ES-I3 (cell line): ENCODE data around the gene BFAR.
"Not testable (repeated sequence)": the region's sequence is repeated elsewhere in the genome, so short reads cannot be mapped to it uniquely, and the experiment has no call there.

Experiments
- H3K36me3 ChIP-seq: 2 replicates; pipeline ENCODE4 v1.6.1; 2013; ENCODE audit warnings: mild to moderate bottlenecking, low read length, control low read depth, moderate library complexity; ENCODE audit not compliant: insufficient read depth
- H3K4me1 ChIP-seq: 2 replicates; pipeline ENCODE4 v1.6.1; 2013; ENCODE audit warnings: mild to moderate bottlenecking, control low read depth, low read length; ENCODE audit not compliant: insufficient read depth
- H3K9ac ChIP-seq: 2 replicates; pipeline ENCODE4 v1.6.1; 2013; ENCODE audit warnings: low read depth, mild to moderate bottlenecking, low read length, moderate library complexity
- H3K9me3 ChIP-seq: 2 replicates; pipeline ENCODE4 v1.6.1; 2013; ENCODE audit warnings: mild to moderate bottlenecking, low read length, moderate library complexity; ENCODE audit not compliant: control insufficient read depth, insufficient read depth

Gene BFAR

DNA sequence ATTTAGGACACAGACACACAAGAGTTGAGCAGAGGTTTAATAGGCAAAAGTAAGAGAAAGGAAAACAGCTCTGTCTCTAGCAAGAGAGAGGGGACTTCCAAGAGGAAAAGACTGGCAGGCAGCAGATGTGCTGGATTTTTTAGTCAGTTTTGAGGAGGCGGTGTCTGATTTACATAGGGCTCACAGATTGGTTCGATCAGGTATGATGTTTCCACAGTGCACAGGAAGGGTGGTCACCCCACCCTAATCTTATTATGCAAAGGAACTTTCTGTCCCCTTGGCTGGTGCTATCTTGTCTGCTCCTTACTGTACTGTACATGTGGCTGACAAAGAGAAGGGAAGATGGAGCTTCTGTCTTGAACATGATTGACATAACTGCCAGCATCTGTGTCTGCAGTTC lies 25.3 kb downstream of the BFAR start:
- Histone ChIP-seq H3K36me3 (peaks cover 24% of the 10 kb centered on the region), H3K9ac (no peak overlapping the region), H3K4me1 (no peaks in the 10 kb centered on the region), H3K9me3 (no peaks in the 10 kb centered on the region)

DNA sequence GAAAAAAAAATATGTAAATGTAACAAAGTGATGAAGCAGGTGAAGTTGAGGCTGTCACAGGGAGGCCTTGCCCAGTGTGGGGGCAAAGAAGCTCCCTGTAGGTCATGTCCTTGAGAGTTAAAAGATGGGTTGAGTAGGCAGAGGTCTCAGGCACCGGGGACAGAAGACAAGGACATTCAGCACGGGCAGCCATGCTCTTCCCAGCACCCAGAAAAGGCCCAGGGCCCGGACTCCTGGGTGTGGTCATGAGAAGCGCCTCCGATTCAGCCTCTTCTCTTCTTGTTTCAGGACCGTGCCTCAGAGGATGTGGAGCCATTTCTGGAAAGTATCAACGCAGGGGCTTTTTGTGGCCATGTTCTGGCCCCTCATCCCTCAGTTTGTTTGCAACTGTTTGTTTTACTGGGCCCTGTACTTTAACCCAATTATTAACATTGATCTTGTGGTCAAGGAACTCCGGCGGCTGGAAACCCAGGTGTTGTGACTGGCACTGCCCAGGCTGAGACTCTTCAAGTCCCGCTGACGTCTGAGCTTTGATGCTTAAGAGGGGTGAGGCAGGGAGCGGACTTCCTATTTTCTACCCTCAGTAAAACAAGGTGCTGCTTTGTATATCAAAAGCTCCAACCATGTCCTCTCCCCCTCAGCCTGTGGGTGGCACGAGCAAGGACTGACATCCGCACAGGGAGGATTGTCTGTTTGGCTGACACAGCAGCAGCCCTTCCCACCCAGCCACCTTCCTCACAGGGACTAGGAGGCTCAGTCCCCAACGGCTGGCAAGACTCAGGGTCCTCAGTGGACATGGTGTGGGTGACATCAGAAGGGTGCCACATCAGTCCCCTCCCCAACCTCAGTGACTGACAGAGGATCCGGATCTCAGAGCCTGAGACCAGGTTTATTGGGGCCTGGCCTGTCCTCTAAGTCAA lies 34.9 kb downstream of the BFAR start:
- Histone ChIP-seq H3K9ac (no peak overlapping the region), H3K36me3 (peaks cover 21% of the 10 kb centered on the region), H3K4me1 (no peaks in the 10 kb centered on the region), H3K9me3 (no peaks in the 10 kb centered on the region)

DNA sequence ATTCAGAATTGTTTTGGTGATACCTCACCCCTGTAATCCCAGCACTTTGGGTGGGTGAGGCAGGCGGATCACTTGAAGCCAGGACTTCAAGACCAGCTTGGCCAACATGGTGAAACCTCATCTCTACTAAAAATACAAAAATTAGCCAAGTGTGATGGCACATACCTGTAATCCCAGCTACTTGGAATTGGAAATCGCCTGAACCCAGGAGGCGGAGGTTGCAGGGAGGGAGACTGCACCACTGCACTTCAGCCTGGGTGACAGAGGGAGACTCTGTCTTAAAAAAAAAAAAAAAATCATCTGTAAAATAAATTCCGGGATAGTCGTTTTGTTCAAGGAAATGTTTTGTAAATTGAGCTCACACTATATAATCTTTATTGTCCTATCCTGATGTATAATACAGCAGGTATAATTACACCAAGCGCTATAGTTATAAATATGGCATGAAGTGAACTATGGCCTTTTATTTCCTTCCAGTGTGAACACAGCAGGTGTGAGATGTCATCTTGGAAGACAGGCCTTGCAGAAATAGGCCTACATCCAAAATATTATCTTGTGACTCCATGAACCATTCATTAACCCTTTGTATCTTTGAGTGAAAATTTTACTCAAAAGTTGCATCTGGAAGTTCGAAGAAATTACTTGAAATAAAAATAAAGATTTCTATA lies 35.9 kb downstream of the BFAR start:
- H3K4me1 ChIP-seq = no peaks in the 10 kb centered on the region
- H3K9ac ChIP-seq = no peak overlapping the region
- H3K9me3 ChIP-seq = no peaks in the 10 kb centered on the region
- H3K36me3 ChIP-seq = peaks cover 19% of the 10 kb centered on the region

DNA sequence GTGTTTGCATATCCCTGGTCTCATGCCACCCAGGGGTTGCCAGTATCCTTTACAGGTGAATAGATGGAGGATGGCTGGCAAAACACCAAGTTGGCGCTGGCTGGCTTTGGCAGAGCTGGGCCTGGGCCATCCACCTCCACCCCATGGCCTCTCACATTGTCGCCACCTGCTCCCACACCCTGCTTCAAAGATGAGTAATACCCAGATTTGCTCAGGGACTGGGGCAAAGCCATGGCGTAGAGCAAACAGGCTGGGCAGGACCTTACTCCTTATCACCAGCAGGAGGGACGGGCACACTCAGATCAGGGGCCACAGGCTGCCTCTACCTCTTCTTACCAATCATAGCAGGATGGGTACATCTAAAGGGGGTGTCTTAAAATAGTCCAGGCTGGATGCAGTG lies 37.0 kb downstream of the BFAR start:
- Histone ChIP-seq H3K9ac (no peak overlapping the region), H3K36me3 (peaks cover 15% of the 10 kb centered on the region), H3K9me3 (no peaks in the 10 kb centered on the region), H3K4me1 (no peaks in the 10 kb centered on the region)

DNA sequence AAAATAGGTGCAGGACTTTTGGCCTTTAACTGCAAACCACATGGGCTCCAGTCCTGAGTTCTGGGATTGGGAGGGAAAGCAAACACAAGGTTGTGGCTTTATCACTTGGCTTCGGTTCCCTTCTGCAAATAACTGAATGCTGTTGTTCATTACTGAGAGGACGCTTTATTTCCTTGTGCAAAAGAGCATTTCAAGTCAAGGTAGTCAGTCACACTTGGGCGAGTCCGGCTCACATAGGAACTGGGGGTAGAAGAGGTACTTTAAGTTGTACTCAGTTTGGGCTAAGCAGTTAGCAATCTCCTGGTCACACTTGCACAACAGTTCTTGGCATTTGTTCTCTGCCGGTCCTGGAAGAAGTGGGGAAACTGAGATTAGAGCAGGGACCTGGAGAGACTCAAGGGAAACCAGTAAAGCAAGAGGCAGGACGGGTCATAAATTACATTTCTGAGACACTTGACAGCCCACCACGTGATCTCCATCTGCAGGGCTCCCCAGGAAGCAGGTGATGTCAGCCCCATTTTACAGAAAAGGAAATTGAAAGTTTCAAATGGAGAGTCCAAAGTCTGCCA lies 39.7 kb downstream of the BFAR start:
- Histone ChIP-seq H3K9ac (no peak overlapping the region), H3K9me3 (no peaks in the 10 kb centered on the region), H3K36me3 (peaks cover 4% of the 10 kb centered on the region; the same call in 1 of the 2 replicates), H3K4me1 (no peaks in the 10 kb centered on the region)

DNA sequence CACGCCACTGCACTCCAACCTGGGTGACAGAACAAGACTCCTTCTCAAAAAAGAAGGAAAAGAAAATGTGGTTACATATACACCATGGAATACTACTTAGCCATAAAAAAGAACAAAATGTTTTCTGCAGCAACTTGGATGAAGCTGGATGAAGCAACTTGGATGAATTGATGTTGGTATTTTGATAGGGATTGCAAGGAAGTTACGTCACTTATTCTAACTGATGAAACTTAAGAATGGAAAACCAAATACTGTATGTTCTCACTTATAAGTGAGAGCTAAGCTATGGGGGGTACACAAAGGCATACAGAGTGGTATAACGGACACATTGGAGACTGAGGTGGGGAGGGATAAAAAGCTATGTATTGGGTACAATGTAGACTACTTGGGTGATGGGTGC lies 43.9 kb downstream of the BFAR start:
- Histone ChIP-seq H3K36me3 (no peaks in the 10 kb centered on the region), H3K9ac (no peak overlapping the region), H3K4me1 (no peaks in the 10 kb centered on the region), H3K9me3 (no peaks in the 10 kb centered on the region)

DNA sequence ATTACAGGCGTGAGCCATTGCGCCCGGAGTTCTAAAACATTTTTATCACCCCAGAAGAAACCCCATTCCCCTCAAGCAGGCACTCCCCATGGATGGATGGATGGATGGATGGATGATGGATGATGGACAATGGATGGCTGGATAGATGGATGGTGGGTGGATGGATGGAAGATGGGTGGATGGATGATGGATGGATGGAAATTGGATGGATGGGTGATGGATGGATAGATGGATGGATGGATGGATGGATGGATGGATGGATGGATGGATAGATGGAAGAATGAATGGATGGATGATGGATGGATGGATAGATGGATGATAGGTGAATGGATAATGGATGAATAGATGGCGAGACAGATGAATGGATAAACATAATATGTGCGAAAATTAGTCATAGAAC lies 44.9 kb downstream of the BFAR start:
- Histone ChIP-seq H3K9ac (no peak overlapping the region), H3K36me3 (no peaks in the 10 kb centered on the region), H3K4me1 (no peaks in the 10 kb centered on the region), H3K9me3 (no peaks in the 10 kb centered on the region)

DNA sequence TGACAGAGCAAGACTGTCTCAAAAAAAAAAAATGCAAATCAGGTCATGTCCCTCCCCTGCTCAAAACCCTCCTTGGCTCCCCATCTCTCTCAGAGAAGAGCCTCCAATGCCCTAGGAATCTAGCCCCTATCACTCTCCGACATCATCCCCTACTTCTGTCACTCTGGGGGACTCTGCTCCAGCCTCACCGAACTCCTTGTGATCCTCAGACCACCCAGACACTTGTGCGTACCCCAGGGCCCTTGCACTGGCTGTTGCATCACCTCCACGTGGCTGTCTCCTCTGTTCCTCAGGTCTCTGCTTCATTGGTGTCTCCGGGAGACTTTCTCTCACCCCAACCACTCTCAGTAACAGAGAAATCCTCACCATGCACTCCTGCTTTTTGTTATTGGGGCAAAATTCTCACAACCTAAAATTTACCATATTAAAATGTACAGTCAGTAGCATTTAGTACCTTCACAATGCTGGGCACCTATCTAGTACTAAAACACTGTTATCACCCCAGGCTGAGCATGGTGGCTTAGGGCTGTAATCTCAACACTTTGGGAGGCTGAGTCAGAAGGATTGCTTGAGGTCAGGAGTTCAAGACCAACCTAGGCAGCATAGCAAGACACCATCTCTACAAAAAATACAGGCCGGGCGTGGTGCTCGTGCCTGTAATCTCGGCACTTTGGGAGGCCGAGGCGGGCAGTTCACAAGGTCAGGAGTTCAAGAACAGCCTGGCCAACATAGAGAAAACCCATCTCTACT lies 46.2 kb downstream of the BFAR start:
- no peaks in the 10 kb centered on the region for H3K36me3 ChIP-seq
- H3K4me1 ChIP-seq = no peaks in the 10 kb centered on the region
- no peak overlapping the region for H3K9ac ChIP-seq
- H3K9me3 ChIP-seq = no peaks in the 10 kb centered on the region

DNA sequence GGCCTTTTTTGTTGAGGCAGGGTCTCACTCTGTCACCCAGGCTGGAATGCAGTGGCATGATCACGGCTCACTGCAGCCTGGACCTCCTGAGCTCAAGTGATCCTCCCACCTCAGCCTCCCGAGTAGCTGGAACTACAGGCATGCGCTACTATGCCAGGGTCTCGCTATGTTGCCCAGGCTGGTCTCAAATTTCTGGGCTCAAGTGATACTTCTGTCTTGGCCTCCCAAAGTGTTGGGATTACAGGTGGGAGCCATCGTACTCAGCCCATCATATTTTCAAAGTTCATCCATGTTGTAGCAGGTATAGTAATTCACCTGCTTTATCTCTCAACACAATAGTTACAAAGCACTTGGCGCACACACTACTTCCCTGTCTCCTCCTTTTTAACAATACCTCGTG lies 47.6 kb downstream of the BFAR start:
- H3K9ac ChIP-seq = not testable (repeated sequence)

DNA sequence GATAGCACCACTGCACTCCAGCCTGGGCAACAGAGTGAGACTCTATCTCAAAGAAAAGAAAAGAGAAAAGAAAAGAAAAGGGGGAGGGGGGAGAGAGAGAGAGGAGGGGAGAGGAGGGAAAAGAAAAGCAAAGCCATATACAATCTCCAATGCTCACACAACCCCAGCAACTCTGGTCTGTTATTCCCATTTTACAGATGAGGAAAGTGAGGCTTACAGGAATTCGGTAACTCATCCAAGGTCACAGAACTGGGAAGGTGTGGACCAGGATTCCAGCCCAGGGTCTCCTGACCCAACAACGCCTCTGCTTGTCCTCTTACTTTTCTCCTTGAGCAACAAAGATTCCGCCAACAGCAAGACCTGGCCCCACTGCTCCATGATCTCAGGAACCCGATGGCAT lies 48.4 kb downstream of the BFAR start:
- H3K4me1 ChIP-seq = no peaks in the 10 kb centered on the region
- no peaks in the 10 kb centered on the region for H3K36me3 ChIP-seq
- 0 out of 2 replicates have a peak, but pooled peaks cover 2% of the 10 kb centered on the region for H3K9me3 ChIP-seq
- no peak overlapping the region for H3K9ac ChIP-seq

More for the DNA sequence above, 47.6 kb downstream of the BFAR start:
- not testable (repeated sequence) for H3K4me1 ChIP-seq, H3K36me3 ChIP-seq, H3K9me3 ChIP-seq

DNA sequence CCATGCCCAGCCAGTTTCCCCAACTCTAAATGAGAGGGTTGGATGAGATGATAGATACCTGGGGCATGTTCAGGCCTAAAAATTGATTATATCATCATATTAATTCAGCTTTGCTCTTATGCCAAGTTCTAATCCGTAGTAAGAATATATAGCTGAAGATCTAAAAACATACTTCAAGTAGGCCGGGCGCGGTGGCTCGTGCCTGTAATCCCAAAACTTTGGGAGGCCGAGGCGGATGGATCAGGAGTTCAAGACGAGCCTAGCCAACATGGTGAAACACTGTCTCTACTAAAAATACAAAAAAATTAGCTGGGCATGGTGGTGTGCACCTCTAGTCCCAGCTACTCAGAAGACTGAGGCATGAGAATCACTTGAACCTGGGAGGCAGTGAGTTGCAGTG lies 49.4 kb downstream of the BFAR start:
- H3K9me3 ChIP-seq = 0 out of 2 replicates have a peak, but pooled peaks cover 2% of the 10 kb centered on the region
- no peak overlapping the region for H3K9ac ChIP-seq
- H3K4me1 ChIP-seq = no peaks in the 10 kb centered on the region
- H3K36me3 ChIP-seq = no peaks in the 10 kb centered on the region

DNA sequence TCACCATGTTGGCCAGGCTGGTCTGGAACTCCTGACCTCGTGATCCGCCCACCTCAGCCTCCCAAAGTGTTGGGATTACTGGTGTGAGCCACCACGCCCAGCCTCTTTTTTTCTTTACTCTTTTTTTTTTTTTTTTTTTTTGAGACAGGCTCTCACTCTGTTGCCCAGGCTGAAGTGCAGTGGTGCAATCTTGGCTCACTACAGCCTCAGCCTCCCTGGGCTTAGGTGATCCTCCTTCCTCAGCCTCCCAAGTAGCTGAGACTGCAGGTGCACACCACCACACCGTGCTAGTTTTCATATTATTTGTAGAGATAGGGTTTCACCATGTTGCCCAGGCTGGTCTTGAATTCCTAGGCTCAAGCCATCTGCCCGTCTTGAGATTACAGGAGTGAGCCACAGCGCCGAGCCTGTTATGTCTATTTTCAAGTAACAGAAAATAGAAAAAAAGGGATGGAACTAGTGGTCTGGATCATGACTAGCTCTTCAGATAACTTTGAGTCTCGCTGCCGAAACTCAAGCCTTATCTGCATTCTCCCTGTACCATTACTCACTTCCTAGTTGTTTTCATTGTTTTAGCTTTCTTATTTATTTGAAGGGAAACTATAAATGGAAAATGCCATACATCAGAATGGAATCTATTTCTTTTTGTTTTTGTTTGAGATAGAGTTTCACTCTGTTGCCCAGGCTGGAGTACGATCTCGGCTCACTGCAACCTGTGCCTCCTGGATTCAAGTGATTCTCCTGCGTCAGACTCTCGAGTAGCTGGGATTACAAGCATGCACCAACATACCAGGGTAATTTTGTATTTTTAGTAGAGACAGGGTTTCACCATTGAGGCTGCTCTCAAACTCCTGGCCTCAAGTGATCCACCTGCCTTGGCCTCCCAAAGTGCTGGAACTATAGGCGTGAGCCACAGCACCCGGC lies 53.4 kb downstream of the BFAR start:
- not testable (repeated sequence) for H3K9me3 ChIP-seq, H3K4me1 ChIP-seq, H3K9ac ChIP-seq

DNA sequence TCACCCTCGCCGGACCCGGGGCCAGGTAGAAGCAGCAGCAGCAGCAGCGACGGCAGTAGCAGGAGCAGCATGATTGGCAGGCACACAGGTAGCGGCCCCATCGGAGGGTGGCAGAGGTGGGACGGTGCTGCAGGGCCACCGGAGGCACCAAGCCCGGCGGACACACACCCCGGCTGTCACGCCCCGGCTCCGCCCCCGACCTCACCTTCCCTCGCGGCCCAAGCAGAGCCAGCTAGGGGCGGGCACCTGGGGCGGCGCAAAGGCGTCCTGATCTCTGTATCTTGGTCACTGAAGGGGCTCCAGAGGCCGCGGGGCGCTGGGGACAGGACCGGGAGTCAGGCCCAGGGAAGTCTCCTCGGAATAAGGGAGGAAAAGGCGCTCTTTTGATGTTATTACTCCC lies 61.4 kb downstream of the BFAR start, which contains the start of gene PLA2G10:
TSS of gene PLA2G10 (minus strand) at position 180 of the 400 bp plus-strand sequence. CDS start at position 101, 79 bp downstream.
- H3K9ac ChIP-seq, H3K36me3 ChIP-seq, H3K4me1 ChIP-seq, H3K9me3 ChIP-seq: not testable (repeated sequence)

More for the DNA sequence above, 53.4 kb downstream of the BFAR start:
- not testable (repeated sequence) for H3K36me3 ChIP-seq
